Upper lobe of right lung (tissue), 1 donor: ENCODE measurements around the gene ZNF584. TPM values are rescaled to one million over a fixed set of nuclear protein-coding genes. Genes with fewer than 3 reads are reported as not detected.

ENCODE experiments used
- ATAC-seq: fragments of 200-7000 bp; cut with Tn5 transposase; one replicate; pipeline ENCODE4 v1.9.1; 2020; ENCODE audit warnings: mild to moderate bottlenecking, moderate library complexity
- DNase-seq: peaks from one replicate; pipeline ENCODE4 v3.0.0-alpha.2; 2020
- H3K27ac ChIP-seq: fragments of 200-600 bp; one replicate; pipeline ENCODE4 v1.8.0; 2022
- H3K27me3 ChIP-seq: fragments of 200-600 bp; one replicate; pipeline ENCODE4 v1.8.0; 2022; ENCODE audit warnings: mild to moderate bottlenecking
- H3K36me3 ChIP-seq: fragments of 200-600 bp; one replicate; pipeline ENCODE4 v1.8.0; 2022
- H3K4me1 ChIP-seq: fragments of 200-600 bp; one replicate; pipeline ENCODE4 v1.8.0; 2022
- H3K4me3 ChIP-seq: fragments of 200-600 bp; one replicate; pipeline ENCODE4 v1.8.0; 2022; ENCODE audit warnings: mild to moderate bottlenecking
- H3K9me3 ChIP-seq: fragments of 200-600 bp; one replicate; pipeline ENCODE4 v1.8.0; 2022
- intact Hi-C: fragments of 100-400 bp; cut with DNase I; formaldehyde crosslinking; loops from one replicate; pipeline ENCODE4 v1.11.0; 2022
- long read RNA-seq: library from polyadenylated mRNA; unstranded; transcript quantifications from one replicate; pipeline ENCODE4 v2.0.0, GENCODE V29; 2021
- total RNA-seq: library from RNA; stranded (reverse); fragmentation: NEBNext Ultra II Directional; extraction: Animal tissue kit (Norgen Biotek cat#: 25700); gene quantifications from one replicate; pipeline ENCODE4 v1.2.1, GENCODE V29; 2021
- TF ChIP-seq, protein P1 (sequence below): fragments of 200-600 bp; IDR thresholded peaks from one replicate; pipeline ENCODE4 v1.8.0; 2022; ENCODE audit warnings: antibody characterized with exemption
- donor health status: DM: no; HTN: yes; CAD: no; lungs with severe emphysema.

ZNF584 gene
- total RNA-seq = 9.5 TPM
- long read RNA-seq, partial matches to known transcripts = 1 of 19 reads
- long read RNA-seq, other reads (novel, unspliced or antisense) = 9 of 19 reads

DNA sequence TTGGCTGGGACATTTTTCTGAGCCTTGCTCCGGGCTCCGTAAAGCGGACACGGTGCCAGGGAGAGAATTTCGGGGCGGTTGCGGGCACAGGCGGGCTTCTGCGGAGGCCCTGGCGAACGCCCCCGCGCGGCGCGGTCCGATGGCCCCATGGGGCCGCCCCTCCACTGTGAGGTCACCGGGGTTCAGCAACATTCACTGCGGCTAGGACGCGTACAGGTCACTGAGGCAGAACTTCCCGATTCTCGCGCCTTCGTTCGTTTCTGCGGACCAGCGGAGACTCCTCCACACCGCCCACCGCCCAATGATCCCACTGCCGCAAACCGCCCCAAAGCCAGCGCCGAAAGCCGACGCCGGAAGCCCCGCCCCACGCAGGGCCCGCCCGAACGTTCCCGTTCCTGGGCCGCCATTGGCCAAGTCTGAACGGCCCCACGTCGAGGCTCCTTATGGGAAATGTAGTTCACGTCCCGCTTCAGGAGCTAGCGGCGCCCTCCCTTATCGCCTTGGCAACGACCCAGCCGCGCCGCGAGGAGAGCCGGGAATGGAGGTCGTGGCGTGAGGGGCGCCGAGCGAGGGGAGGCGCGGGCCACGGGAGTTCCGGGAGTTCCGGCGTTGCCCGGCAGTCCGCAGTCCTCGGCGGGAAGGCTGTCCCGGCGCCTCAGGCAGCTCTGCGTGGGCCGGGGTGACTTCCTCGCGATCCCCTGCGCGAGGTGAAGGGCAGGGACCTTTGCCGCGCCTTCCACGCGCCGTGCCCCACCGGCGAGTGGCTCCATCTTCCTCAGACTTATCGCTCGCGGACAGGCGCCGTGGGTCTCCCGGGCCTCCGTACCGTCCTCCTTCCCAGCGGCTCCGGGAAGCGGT is at the start of gene ZNF584:
TSS of gene ZNF584 (plus strand) at position 498 of the 858 bp plus-strand sequence. CDS start 499 bp downstream, outside the sequence.
- H3K4me3 ChIP-seq = peak within 1 kb of the TSS; percentile 97
- peak within 1 kb of the TSS; percentile 88 for H3K27ac ChIP-seq
- TF ChIP-seq, protein P1, sequence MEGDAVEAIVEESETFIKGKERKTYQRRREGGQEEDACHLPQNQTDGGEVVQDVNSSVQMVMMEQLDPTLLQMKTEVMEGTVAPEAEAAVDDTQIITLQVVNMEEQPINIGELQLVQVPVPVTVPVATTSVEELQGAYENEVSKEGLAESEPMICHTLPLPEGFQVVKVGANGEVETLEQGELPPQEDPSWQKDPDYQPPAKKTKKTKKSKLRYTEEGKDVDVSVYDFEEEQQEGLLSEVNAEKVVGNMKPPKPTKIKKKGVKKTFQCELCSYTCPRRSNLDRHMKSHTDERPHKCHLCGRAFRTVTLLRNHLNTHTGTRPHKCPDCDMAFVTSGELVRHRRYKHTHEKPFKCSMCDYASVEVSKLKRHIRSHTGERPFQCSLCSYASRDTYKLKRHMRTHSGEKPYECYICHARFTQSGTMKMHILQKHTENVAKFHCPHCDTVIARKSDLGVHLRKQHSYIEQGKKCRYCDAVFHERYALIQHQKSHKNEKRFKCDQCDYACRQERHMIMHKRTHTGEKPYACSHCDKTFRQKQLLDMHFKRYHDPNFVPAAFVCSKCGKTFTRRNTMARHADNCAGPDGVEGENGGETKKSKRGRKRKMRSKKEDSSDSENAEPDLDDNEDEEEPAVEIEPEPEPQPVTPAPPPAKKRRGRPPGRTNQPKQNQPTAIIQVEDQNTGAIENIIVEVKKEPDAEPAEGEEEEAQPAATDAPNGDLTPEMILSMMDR = no peak
- H3K36me3 ChIP-seq = no peaks in the 10 kb centered on the region
- DNase-seq = peak; percentile 98
- intact Hi-C loops = no loop called here
- peak; percentile 98 for ATAC-seq
- peaks cover 20% of the 10 kb centered on the region for H3K4me1 ChIP-seq
- no peaks in the 10 kb centered on the region for H3K27me3 ChIP-seq
- H3K9me3 ChIP-seq = no peaks in the 10 kb centered on the region

DNA sequence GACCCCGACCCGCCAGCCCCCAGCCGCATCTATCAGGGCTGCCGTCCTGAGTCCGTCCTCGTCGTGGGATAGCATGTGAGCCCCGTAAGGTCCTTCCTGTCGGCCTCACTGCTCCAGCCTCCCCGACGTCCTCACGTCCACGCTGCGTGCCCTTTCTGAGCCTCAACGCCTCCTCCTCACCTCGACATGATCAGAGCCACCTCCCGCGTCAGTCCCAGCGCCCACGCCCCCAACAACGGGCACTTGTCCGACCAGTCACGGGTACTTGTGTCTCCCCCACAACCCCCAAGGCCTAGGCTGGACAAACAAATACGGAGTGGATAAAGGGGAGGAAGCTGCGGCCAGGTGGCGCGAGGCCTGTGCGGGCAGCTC is 46.6 kb upstream of the ZNF584 start:
- DNase-seq = peak; percentile 86
- H3K4me3 ChIP-seq = peak overlapping the region; percentile 78
- peak; percentile 42 for ATAC-seq
- H3K36me3 ChIP-seq = no peaks in the 10 kb centered on the region
- H3K27me3 ChIP-seq = peaks cover 4% of the 10 kb centered on the region
- intact Hi-C loops = no loop called here
- TF ChIP-seq, protein P1 = no peak
- H3K4me1 ChIP-seq = peaks cover 6% of the 10 kb centered on the region
- H3K27ac ChIP-seq = peak overlapping the region; percentile 94
- no peaks in the 10 kb centered on the region for H3K9me3 ChIP-seq

- ATAC-seq (peak; percentile 95), DNase-seq (peak; percentile 99)
- no peaks in the 10 kb centered on the region for H3K9me3 ChIP-seq
- no peaks in the 10 kb centered on the region for H3K36me3 ChIP-seq
- H3K27me3 ChIP-seq = no peaks in the 10 kb centered on the region
- intact Hi-C loops = no loop called here
- H3K4me1 ChIP-seq = peaks cover 6% of the 10 kb centered on the region
- H3K27ac ChIP-seq = peak within 1 kb of the TSS; percentile 94
- TF ChIP-seq, protein P1 = no peak
- H3K4me3 ChIP-seq = peak within 1 kb of the TSS; percentile 78
Observed at GRCh38 chr19:58362272-58362994, 46.0 kb upstream of the ZNF584 start, which contains the start of gene ZNF497. TSS of gene ZNF497 (minus strand) at chr19:58362751. CDS start at chr19:58357635, 5,116 bp downstream.

DNA sequence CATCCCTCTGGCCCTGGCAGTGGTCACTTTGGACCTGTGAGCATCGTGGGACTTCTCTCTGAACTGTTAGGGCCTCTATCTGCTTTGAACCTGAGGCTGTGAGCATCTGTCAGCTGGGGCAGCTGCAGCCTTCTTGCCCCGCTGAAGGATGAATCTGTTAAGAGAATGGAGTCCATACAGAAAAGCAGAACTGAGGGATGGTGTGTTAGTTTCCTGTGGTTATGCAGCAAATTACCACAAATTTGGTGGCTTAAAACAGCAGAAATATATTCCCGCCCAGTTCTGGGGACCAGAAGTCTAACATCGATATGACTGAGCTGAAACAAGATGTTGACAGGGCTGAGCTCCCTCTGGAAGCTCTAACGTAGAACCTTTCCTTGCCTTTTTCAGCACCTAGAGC is 44.3 kb upstream of the ZNF584 start:
- Histone ChIP-seq H3K27me3 (no peaks in the 10 kb centered on the region), H3K4me1 (peaks cover 6% of the 10 kb centered on the region), H3K27ac (no peak overlapping the region), H3K4me3 (no peak overlapping the region), H3K9me3 (no peaks in the 10 kb centered on the region), H3K36me3 (no peaks in the 10 kb centered on the region)
- intact Hi-C loops = no loop called here
- DNase-seq = no peak
- TF ChIP-seq, protein P1 = no peak
- ATAC-seq = no peak

- DNase-seq = no peak
Observed at GRCh38 chr19:58366585-58367430, 41.6 kb upstream of the ZNF584 start.

More at GRCh38 chr19:58366585-58367430, 41.6 kb upstream of the ZNF584 start:
- Histone ChIP-seq H3K27me3 (no peaks in the 10 kb centered on the region), H3K4me3 (no peak overlapping the region), H3K9me3 (no peaks in the 10 kb centered on the region), H3K4me1 (peaks cover under 1% of the 10 kb centered on the region), H3K36me3 (no peaks in the 10 kb centered on the region), H3K27ac (no peak overlapping the region)
- TF ChIP-seq, protein P1 = no peak
- ATAC-seq = no peak
- intact Hi-C loops = no loop called here
